Testis (tissue), 3 donors: ENCODE measurements around the gene TOPBP1. TPM values are rescaled to one million over a fixed set of nuclear protein-coding genes. Genes with fewer than 3 reads are reported as not detected.

Experiments
- DNase-seq: peaks from one replicate; pipeline ENCODE4 v3.0.0-alpha.2; 2019
- H3K27ac ChIP-seq, 2 donors: fragments of 200-600 bp; sonication (generic); one replicate each; pipeline ENCODE4 v1.5.1; 2019
- H3K27me3 ChIP-seq: fragments of 200-600 bp; sonication (generic); one replicate; pipeline ENCODE4 v1.5.1; 2019
- H3K36me3 ChIP-seq: fragments of 200-600 bp; sonication (generic); one replicate; pipeline ENCODE4 v1.5.1; 2017; ENCODE audit warnings: low read depth; ENCODE audit errors: missing control alignments
- H3K4me1 ChIP-seq: fragments of 200-600 bp; sonication (generic); one replicate; pipeline ENCODE4 v1.5.1; 2019
- H3K4me3 ChIP-seq, 2 donors: fragments of 200-600 bp; sonication (generic); one replicate each; pipeline ENCODE4 v1.5.1; 2017 to 2019
- H3K9me3 ChIP-seq: fragments of 200-600 bp; sonication (generic); one replicate; pipeline ENCODE4 v1.5.1; 2017
- CTCF ChIP-seq, 3 experiments: fragments of 450-650 bp in 2 of 3; fragments of 200-600 bp in 1 of 3; sonication (generic) in 1 of 3; IDR thresholded peaks; one replicate each; pipeline ENCODE4 v1.5.1; 2016 to 2019; ENCODE audit warnings: antibody characterized with exemption in 3 of 3, mild to moderate bottlenecking in 2 of 3, moderate library complexity in 1 of 3
- POLR2A ChIP-seq: fragments of 450-650 bp; IDR thresholded peaks from one replicate; pipeline ENCODE4 v1.6.1; 2017; ENCODE audit warnings: antibody characterized with exemption, mild to moderate bottlenecking, moderate library complexity
- WGBS, 2 donors: methylation state at CpG; one replicate each; pipeline ENCODE4 v1.1.5; 2018; 5-methylcytosine and 5-hydroxymethylcytosine counted together
- intact Hi-C: fragments of 100-400 bp; cut with DNase I; formaldehyde crosslinking; loops from one replicate; pipeline ENCODE4 v1.15.1; 2023; ENCODE audit warnings: low total_unique reads
- polyA plus RNA-seq: library from polyadenylated mRNA; stranded (reverse); fragments of 350-450 nt; fragmentation: Illumina TruSeq; extraction: RNeasy Lipid Tissue Mini Kit (QIAGEN cat#74804); gene quantifications from one replicate; pipeline ENCODE4 v1.2.3, GENCODE V29; 2014; ENCODE audit warnings: low read depth, low replicate concordance; ENCODE audit not compliant: insufficient read depth
- total RNA-seq, 2 donors: library from RNA; depleted of rRNA; stranded (reverse); fragments of >200 nt; gene quantifications; one replicate each; pipeline ENCODE4 v1.2.3, GENCODE V29; 2016

TOPBP1 gene
- total and polyA plus RNA-seq, 3 donors from 2014 or later = 40.9 to 62.6 (median 51.7) TPM

GRCh38 chr3:133674290-133674919 is 12.7 kb upstream of the TOPBP1 start:
- DNase-seq = no peak
- Histone ChIP-seq H3K4me3 (peak overlapping the region; percentile 18 to 33), H3K9me3 (no peaks in the 10 kb centered on the region), H3K4me1 (peaks cover 4% of the 10 kb centered on the region), H3K27ac (no peak overlapping the region), H3K27me3 (no peaks in the 10 kb centered on the region), H3K36me3 (no peaks in the 10 kb centered on the region)
- 3 to 6% methylated on average over 4 to 34 of the region's 47 CpGs for WGBS, 2 donors
- TF ChIP-seq POLR2A (no peak), CTCF (IDR thresholded peaks at IDR 0.05) (no peak)
- intact Hi-C loops = no loop called here

DNA sequence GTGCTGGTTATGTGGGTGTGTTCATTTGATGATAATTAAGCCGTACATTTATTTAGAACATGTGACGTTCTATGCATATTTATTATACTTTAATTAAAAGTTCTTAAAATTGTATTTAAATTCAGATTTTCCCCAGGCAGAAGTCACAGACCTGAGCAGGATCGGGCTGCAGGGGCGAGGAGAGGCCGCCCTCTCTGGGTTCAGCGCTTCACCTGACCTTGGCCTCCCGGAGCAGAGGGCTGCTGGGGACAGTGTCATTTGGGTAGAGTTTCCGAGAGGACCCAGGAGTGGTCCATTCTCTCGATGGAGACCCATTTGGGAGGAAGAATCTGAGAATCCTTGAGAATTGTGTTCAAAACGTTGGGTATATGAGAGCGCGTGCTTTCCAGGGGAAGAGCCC is 12.0 kb upstream of the TOPBP1 start:
- Histone ChIP-seq H3K36me3 (no peaks in the 10 kb centered on the region), H3K27me3 (no peaks in the 10 kb centered on the region), H3K4me3 (no peak overlapping the region), H3K9me3 (no peaks in the 10 kb centered on the region), H3K4me1 (peaks cover 4% of the 10 kb centered on the region), H3K27ac (no peak overlapping the region)
- TF ChIP-seq POLR2A (no peak), CTCF (IDR thresholded peaks at IDR 0.05) (no peak)
- intact Hi-C loops = no loop called here
- DNase-seq = no peak
- 31 to 35% methylated on average over 9 to 12 of the region's 12 CpGs for WGBS, 2 donors

DNA sequence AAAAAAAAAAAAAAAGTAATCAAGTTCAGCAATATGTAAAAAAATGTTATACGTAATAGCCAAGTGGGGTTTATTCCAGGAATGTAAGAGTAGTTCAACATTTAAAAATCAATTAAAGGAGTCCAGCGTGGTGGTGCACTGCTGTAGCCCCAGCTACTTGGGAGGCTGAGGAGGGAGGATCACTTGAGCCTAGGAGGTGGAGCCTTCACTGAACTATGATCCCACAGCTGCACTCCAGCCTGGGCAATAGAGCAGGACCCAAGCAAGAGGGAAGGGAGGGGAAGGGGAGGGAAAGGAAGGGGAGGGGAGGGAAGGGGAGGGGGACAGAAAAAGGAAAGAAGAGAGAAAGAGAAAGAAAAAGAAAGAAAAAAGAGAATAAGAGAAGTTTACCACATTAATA is 10.7 kb upstream of the TOPBP1 start:
- WGBS, 2 donors = 88 to 94% methylated on average over 2 of the region's 2 CpGs
- intact Hi-C loops = no loop called here
- no peaks in the 10 kb centered on the region for H3K36me3 ChIP-seq
- TF ChIP-seq CTCF (IDR thresholded peaks at IDR 0.05) = no peak
- no peak for TF ChIP-seq POLR2A
- no peak overlapping the region for H3K4me3 ChIP-seq
- no peak for DNase-seq
- peaks cover 4% of the 10 kb centered on the region for H3K4me1 ChIP-seq
- H3K27ac ChIP-seq = no peak overlapping the region
- no peaks in the 10 kb centered on the region for H3K27me3 ChIP-seq
- no peaks in the 10 kb centered on the region for H3K9me3 ChIP-seq

DNA sequence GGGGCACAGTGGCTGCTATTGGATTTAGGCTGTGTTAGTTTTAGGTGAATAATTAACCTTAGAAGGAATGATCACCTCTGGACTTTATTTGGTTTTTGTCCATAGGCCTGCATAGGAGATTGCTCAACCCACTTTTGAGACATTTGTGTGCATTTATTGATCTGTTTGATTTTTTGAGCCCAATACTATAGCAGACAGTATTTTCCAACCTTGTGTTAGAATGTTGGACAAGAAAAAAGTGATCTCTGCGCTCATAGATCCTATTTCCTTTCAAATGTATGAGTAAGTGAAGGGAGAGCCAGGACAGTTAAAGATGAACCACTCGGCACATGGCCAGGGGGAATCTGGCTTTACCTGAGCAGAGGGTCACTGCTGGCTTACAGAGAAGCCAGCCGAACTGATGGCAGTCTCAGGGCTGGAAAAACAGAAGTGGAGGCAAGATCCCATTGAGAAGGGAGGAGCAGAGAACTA is 8.8 kb upstream of the TOPBP1 start:
- Histone ChIP-seq H3K36me3 (no peaks in the 10 kb centered on the region), H3K27ac (no peak overlapping the region), H3K27me3 (no peaks in the 10 kb centered on the region), H3K9me3 (no peaks in the 10 kb centered on the region), H3K4me1 (peaks cover 4% of the 10 kb centered on the region), H3K4me3 (no peak overlapping the region)
- 72 to 87% methylated on average over 3 of the region's 3 CpGs for WGBS, 2 donors
- TF ChIP-seq POLR2A (no peak), CTCF (IDR thresholded peaks at IDR 0.05) (no peak)
- no peak for DNase-seq
- intact Hi-C loops = no loop called here

DNA sequence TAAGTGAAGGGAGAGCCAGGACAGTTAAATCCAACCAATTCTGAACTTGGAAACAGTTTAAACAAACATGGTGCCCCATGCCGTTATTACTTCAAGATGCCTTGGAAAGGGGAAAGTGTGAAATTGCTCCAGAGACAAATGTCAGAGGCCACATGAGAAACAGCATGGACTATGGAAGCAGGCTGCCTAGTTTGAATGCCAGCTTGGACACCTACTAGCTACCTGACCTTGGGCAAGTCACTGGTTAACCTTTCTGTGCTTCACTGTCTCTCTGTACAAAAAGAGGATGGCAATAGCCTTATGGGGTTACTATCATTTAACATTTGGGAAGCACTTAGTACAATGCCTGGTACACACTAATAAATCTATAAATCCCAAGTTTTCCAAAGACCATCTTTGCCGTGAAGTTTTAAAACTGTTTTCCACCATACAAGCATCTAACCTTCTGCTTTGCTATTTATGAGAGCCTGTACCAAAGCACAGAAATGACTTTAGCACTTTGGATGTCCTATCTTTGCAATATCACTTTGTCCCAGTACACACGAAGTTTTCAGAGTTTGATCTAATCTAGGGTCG is 8.3 kb upstream of the TOPBP1 start:
- no peaks in the 10 kb centered on the region for H3K27me3 ChIP-seq
- no peak overlapping the region for H3K4me3 ChIP-seq
- no peak for DNase-seq
- 86 to 88% methylated on average over 4 of the region's 4 CpGs for WGBS, 2 donors
- H3K4me1 ChIP-seq = peaks cover 4% of the 10 kb centered on the region
- H3K36me3 ChIP-seq = no peaks in the 10 kb centered on the region
- intact Hi-C loops = no loop called here
- H3K9me3 ChIP-seq = no peaks in the 10 kb centered on the region
- TF ChIP-seq CTCF (IDR thresholded peaks at IDR 0.05) = no peak
- TF ChIP-seq POLR2A = no peak
- H3K27ac ChIP-seq = no peak overlapping the region
